A549 treated with Hydrocortisone at 1 μM for 4 hours (cell line): ENCODE data around the gene FABP2. TPM values are rescaled to one million over a fixed set of nuclear protein-coding genes. Genes with fewer than 3 reads are reported as not detected.

Experiments used
- total RNA-seq: library from RNA; stranded (reverse); fragments of 200-300 nt; extraction: Qiagen RNA extraction; gene quantifications from 5 replicates; pipeline ENCODE4 v1.2.3, GENCODE V29; 2022

The FABP2 gene
- not detected in 5 replicates for total RNA-seq

GRCh38 chr4:119321921-119322687, at the start of gene FABP2:
Gene FABP2 (minus strand): TSS chr4:119322138. CDS start chr4:119322102, 36 bp downstream.

Other genes starting within 250 kb of the FABP2 start
- not detected in 5 replicates for gene MYOZ2, start 186.3 kb downstream of the FABP2 start, total RNA-seq
- 7.5 to 10.1 TPM (median 8.7 TPM) in 5 replicates for gene USP53, start 109.4 kb downstream of the FABP2 start, total RNA-seq